Esophagus muscularis mucosa (tissue), 4 donors: Measurements from ENCODE around the gene KRTAP5-10. TPM values are rescaled to one million over a fixed set of nuclear protein-coding genes. Genes with fewer than 3 reads are reported as not detected.
"Not testable (repeated sequence)": the region's sequence is repeated elsewhere in the genome, so short reads cannot be mapped to it uniquely, and the experiment has no call there.

ENCODE experiments used
- DNase-seq: peaks from one replicate; pipeline ENCODE4 v3.0.0-alpha.2; 2017; ENCODE audit errors: extremely low spot score
- H3K27ac ChIP-seq, 4 donors: fragments of 200-600 bp; sonication (generic); replicated peaks in 1 of 4; 1 replicate in 3 of 4; 2 replicates in 1 of 4; pipeline ENCODE4 v1.5.1; 2016 to 2019; ENCODE audit warnings: mild to moderate bottlenecking in 1 of 4
- H3K27me3 ChIP-seq, 4 donors: fragments of 200-600 bp; sonication (generic); one replicate each; pipeline versions ENCODE4 v1.5.1 to v1.6.0; 2016 to 2019
- H3K36me3 ChIP-seq, 4 donors: fragments of 200-600 bp; sonication (generic); one replicate each; pipeline ENCODE4 v1.5.1; 2016 to 2019
- H3K4me1 ChIP-seq, 4 donors: fragments of 200-600 bp; sonication (generic); one replicate each; pipeline ENCODE4 v1.5.1; 2016 to 2019
- H3K4me3 ChIP-seq, 4 donors: fragments of 200-600 bp; sonication (generic); 1 replicate in 2 of 4; 2 replicates in 2 of 4; pipeline ENCODE4 v1.5.1; 2016 to 2019; ENCODE audit warnings: mild to moderate bottlenecking in 4 of 4, moderate library complexity in 1 of 4
- H3K9me3 ChIP-seq, 4 donors: fragments of 200-600 bp; sonication (generic); 1 replicate in 3 of 4; 2 replicates in 1 of 4; pipeline ENCODE4 v1.5.1; 2016 to 2019
- CTCF ChIP-seq, 3 experiments: fragments of 200-600 bp in 2 of 3; fragments of 450-650 bp in 1 of 3; sonication (generic) in 2 of 3; IDR thresholded peaks; one replicate each; pipeline ENCODE4 v1.5.1; 2017 to 2019; ENCODE audit warnings: antibody characterized with exemption in 3 of 3, mild to moderate bottlenecking in 2 of 3, moderate library complexity in 1 of 3
- EP300 ChIP-seq: sonication (generic); formaldehyde crosslinking; IDR thresholded peaks from one replicate; pipeline ENCODE4 v1.6.1; 2017; ENCODE audit warnings: antibody characterized with exemption
- POLR2A ChIP-seq: fragments of 450-650 bp; IDR thresholded peaks from one replicate; pipeline ENCODE4 v1.6.1; 2017; ENCODE audit warnings: antibody characterized with exemption, moderate library complexity, mild to moderate bottlenecking, low read depth
- POLR2AphosphoS5 ChIP-seq, 2 donors: sonication (generic); formaldehyde crosslinking; IDR thresholded peaks; one replicate each; pipeline ENCODE4 v1.6.1; 2017; ENCODE audit warnings: antibody characterized with exemption in 2 of 2
- WGBS: methylation state at CpG from one replicate; pipeline ENCODE4 v1.1.5; 2018; 5-methylcytosine and 5-hydroxymethylcytosine counted together
- intact Hi-C: fragments of 100-400 bp; cut with DNase I; formaldehyde crosslinking; loops from one replicate; pipeline ENCODE4 v1.15.1; 2023
- total RNA-seq, 4 donors: library from RNA; depleted of rRNA; stranded (reverse); fragments of >200 nt; gene quantifications; one replicate each; pipeline versions ENCODE4 v1.1.0 to v1.2.1, GENCODE V29; 2016

KRTAP5-10 gene
- total RNA-seq, 4 donors from 2014 or later = not detected

GRCh38 chr11:71525938-71526495 lies 39.3 kb upstream of the KRTAP5-10 start:
- Histone ChIP-seq H3K9me3 (peaks cover 0 to 7% (median 0%) of the 10 kb centered on the region in 4 donors), H3K36me3 (no peaks in the 10 kb centered on the region), H3K4me1 (no peaks in the 10 kb centered on the region), H3K4me3 (no peak overlapping the region), H3K27me3 (no peaks in the 10 kb centered on the region), H3K27ac (no peak overlapping the region)
- 71% methylated on average over 2 of the region's 2 CpGs for WGBS
- intact Hi-C loops = no loop called here
- DNase-seq = no peak
- TF ChIP-seq EP300 = no peak
- no peak for TF ChIP-seq POLR2A

GRCh38 chr11:71526796-71527575 lies 38.4 kb upstream of the KRTAP5-10 start, which contains the start of gene KRTAP5-7:
Gene KRTAP5-7, plus strand, starts transcription at chr11:71527267. Its CDS starts 34 bp downstream, at chr11:71527301.
- DNase-seq, H3K27ac ChIP-seq, intact Hi-C loops, H3K4me1 ChIP-seq, H3K36me3 ChIP-seq, H3K27me3 ChIP-seq, H3K4me3 ChIP-seq, H3K9me3 ChIP-seq: not testable (repeated sequence)
- WGBS = 48% methylated on average over 5 of the region's 10 CpGs

GRCh38 chr11:71527576-71528210 lies 37.7 kb upstream of the KRTAP5-10 start:
- H3K4me3 ChIP-seq = no peak overlapping the region
- H3K36me3 ChIP-seq = no peaks in the 10 kb centered on the region
- peaks cover 0 to 7% (median 0%) of the 10 kb centered on the region in 4 donors for H3K9me3 ChIP-seq
- TF ChIP-seq CTCF (IDR thresholded peaks at IDR 0.05) (no peak), POLR2AphosphoS5 (IDR thresholded peaks at IDR 0.05) (no peak), POLR2A (no peak)
- no peak overlapping the region for H3K27ac ChIP-seq
- 92% methylated on average over 5 of the region's 6 CpGs for whole genome bisulfite sequencing
- no peak for DNase-seq
- no peaks in the 10 kb centered on the region for H3K4me1 ChIP-seq
- intact Hi-C loops = no loop called here
- no peaks in the 10 kb centered on the region for H3K27me3 ChIP-seq

- no peaks in the 10 kb centered on the region for H3K4me1 ChIP-seq
- TF ChIP-seq CTCF (IDR thresholded peaks at IDR 0.05) (no peak), POLR2AphosphoS5 (IDR thresholded peaks at IDR 0.05) (no peak), POLR2A (no peak), EP300 (no peak)
- intact Hi-C loops = no loop called here
- no peak for DNase-seq
- no peaks in the 10 kb centered on the region for H3K36me3 ChIP-seq
- H3K27me3 ChIP-seq = no peaks in the 10 kb centered on the region
- peaks cover 0 to 3% (median 0%) of the 10 kb centered on the region in 4 donors for H3K9me3 ChIP-seq
- 88% methylated on average over 11 of the region's 11 CpGs for WGBS
- no peak overlapping the region for H3K27ac ChIP-seq
- no peak overlapping the region for H3K4me3 ChIP-seq
Observed at GRCh38 chr11:71530602-71531001, 34.8 kb upstream of the KRTAP5-10 start.

- no peaks in the 10 kb centered on the region for H3K27me3 ChIP-seq
- no peak for TF ChIP-seq POLR2AphosphoS5 (IDR thresholded peaks at IDR 0.05)
- no peak for TF ChIP-seq POLR2A
- TF ChIP-seq EP300 = no peak
- no peak for TF ChIP-seq CTCF (IDR thresholded peaks at IDR 0.05)
- H3K27ac ChIP-seq = no peak overlapping the region
- no peaks in the 10 kb centered on the region for H3K4me1 ChIP-seq
- WGBS = 75% methylated on average over 10 of the region's 10 CpGs
- intact Hi-C loops = no loop called here
- H3K9me3 ChIP-seq = no peaks in the 10 kb centered on the region
- H3K36me3 ChIP-seq = no peaks in the 10 kb centered on the region
- no peak overlapping the region for H3K4me3 ChIP-seq
- no peak for DNase-seq
Observed at GRCh38 chr11:71532036-71532610, 33.2 kb upstream of the KRTAP5-10 start.

- H3K27ac ChIP-seq, H3K27me3 ChIP-seq, H3K4me3 ChIP-seq, H3K9me3 ChIP-seq, DNase-seq, H3K4me1 ChIP-seq, intact Hi-C loops, H3K36me3 ChIP-seq: not testable (repeated sequence)
- WGBS = 87% methylated on average over 15 of the region's 17 CpGs
Observed at GRCh38 chr11:71534711-71535608, 30.4 kb upstream of the KRTAP5-10 start.
